ENCODE measurements around the gene TMEM72.
"Not testable (repeated sequence)": the region's sequence is repeated elsewhere in the genome, so short reads cannot be mapped to it uniquely, and the experiment has no call there.

Gene TMEM72

DNA sequence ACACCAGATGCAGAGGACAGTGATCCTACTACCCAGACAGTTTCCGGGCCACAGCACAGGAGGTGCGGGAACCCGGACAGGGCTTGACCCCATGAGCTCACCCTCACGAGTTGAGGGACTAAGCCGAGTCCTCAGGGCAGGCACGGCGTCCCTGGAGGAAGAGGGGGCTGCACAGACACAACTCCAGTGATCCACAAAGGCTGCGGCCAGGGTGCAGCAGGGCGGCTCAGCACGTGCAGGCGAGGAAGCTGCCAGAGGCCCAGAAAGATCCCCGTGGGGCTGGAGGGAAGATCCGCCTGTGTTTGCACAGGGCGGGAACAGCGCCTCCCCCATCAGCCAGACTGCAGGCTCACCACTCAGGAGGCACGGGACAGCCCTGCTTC, 45.9 kb upstream of the TMEM72 start:
- TF ChIP-seq, protein P1, sequence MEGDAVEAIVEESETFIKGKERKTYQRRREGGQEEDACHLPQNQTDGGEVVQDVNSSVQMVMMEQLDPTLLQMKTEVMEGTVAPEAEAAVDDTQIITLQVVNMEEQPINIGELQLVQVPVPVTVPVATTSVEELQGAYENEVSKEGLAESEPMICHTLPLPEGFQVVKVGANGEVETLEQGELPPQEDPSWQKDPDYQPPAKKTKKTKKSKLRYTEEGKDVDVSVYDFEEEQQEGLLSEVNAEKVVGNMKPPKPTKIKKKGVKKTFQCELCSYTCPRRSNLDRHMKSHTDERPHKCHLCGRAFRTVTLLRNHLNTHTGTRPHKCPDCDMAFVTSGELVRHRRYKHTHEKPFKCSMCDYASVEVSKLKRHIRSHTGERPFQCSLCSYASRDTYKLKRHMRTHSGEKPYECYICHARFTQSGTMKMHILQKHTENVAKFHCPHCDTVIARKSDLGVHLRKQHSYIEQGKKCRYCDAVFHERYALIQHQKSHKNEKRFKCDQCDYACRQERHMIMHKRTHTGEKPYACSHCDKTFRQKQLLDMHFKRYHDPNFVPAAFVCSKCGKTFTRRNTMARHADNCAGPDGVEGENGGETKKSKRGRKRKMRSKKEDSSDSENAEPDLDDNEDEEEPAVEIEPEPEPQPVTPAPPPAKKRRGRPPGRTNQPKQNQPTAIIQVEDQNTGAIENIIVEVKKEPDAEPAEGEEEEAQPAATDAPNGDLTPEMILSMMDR (conservative IDR thresholded peaks at IDR 0.05; ENCODE audit: low read length) = no peak
- no peak for TF ChIP-seq EZH2phosphoT487 (IDR thresholded peaks at IDR 0.05; ENCODE audit: borderline replicate concordance)
- Histone ChIP-seq H3K9ac (ENCODE audit: low read depth, low read length, poor library complexity, severe bottlenecking) (no peak overlapping the region), H3K4me2 (ENCODE audit: low read depth, low read length, poor library complexity, severe bottlenecking) (peak overlapping the region; percentile 56), H3K4me3 (ENCODE audit: low read length, poor library complexity, severe bottlenecking) (peak overlapping the region; percentile 42), H2AFZ (ENCODE audit: low read length) (peak overlapping the region; percentile 75), H3F3A (ENCODE audit: low read depth) (no peaks in the 10 kb centered on the region), H3K9me2 (replicated peaks; ENCODE audit: low read depth, low read length) (no peaks in the 10 kb centered on the region), H3K36me3 (ENCODE audit: insufficient read depth, low read length) (no peaks in the 10 kb centered on the region), H3K9me3 (ENCODE audit: insufficient read depth, low read depth, low read length) (no peaks in the 10 kb centered on the region), H3K4me1 (ENCODE audit: insufficient read depth, low read length, poor library complexity, severe bottlenecking) (peaks cover 4% of the 10 kb centered on the region), H4K20me1 (ENCODE audit: insufficient read depth, low read length, poor library complexity, severe bottlenecking) (no peaks in the 10 kb centered on the region), H3K27me3 (ENCODE audit: insufficient read depth, low read length, poor library complexity, severe bottlenecking) (no peaks in the 10 kb centered on the region), H3K79me2 (ENCODE audit: insufficient read depth, low read length) (no peaks in the 10 kb centered on the region)

DNA sequence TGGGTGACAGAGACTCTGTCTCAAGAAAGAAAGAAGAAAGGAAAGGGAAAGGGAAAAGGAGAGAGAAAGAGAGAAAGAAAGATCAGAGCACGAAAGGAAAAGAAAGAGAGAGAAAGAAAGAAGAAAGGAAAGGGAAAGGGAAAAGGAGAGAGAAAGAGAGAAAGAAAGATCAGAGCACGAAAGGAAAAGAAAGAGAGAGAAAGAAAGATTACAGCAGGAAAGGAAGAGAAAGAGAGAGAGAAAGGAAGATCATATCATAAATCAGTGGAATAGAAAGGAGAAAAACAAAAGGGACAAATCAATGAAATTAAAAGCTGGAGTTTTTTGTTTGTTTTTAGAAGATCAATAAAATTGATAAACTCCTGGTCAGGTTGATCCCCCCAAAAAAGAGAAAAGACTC, 44.8 kb upstream of the TMEM72 start:
- H3K36me3 ChIP-seq (ENCODE audit: insufficient read depth, low read length); H3K9me2 ChIP-seq (replicated peaks; ENCODE audit: low read depth, low read length); H3K27me3 ChIP-seq (ENCODE audit: insufficient read depth, low read length, poor library complexity, severe bottlenecking); H3K9ac ChIP-seq (ENCODE audit: low read depth, low read length, poor library complexity, severe bottlenecking); H3K79me2 ChIP-seq (ENCODE audit: insufficient read depth, low read length); H2AFZ ChIP-seq (ENCODE audit: low read length); H3K4me2 ChIP-seq (ENCODE audit: low read depth, low read length, poor library complexity, severe bottlenecking); H3K4me1 ChIP-seq (ENCODE audit: insufficient read depth, low read length, poor library complexity, severe bottlenecking); H3K9me3 ChIP-seq (ENCODE audit: insufficient read depth, low read depth, low read length); H3K4me3 ChIP-seq (ENCODE audit: low read length, poor library complexity, severe bottlenecking); H3F3A ChIP-seq (ENCODE audit: low read depth); H4K20me1 ChIP-seq (ENCODE audit: insufficient read depth, low read length, poor library complexity, severe bottlenecking): not testable (repeated sequence)

DNA sequence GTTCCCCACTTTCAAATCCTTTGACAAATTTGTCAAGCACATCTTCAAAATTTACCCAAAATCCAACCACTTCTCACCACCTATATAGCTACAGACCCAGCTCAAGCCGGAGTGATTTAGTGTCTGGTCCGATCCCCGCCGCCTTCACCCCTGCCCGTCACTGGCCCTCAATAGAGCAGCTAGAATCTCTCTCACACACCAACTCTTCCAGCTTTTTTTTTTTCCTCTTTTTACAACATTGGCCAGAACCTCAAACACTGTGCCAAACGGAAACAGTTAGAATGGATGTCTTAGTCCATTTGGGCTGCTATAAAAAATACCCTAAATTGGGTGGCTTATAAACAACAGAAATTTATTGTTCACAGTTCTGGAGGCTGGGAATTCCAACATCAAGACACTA, 41.1 kb upstream of the TMEM72 start:
- TF ChIP-seq EZH2phosphoT487 (IDR thresholded peaks at IDR 0.05; ENCODE audit: borderline replicate concordance) = no peak
- TF ChIP-seq, protein P1 (conservative IDR thresholded peaks at IDR 0.05; ENCODE audit: low read length) = no peak
- Histone ChIP-seq H4K20me1 (ENCODE audit: insufficient read depth, low read length, poor library complexity, severe bottlenecking) (no peaks in the 10 kb centered on the region), H2AFZ (ENCODE audit: low read length) (no peak overlapping the region), H3K9ac (ENCODE audit: low read depth, low read length, poor library complexity, severe bottlenecking) (no peak overlapping the region), H3K79me2 (ENCODE audit: insufficient read depth, low read length) (no peaks in the 10 kb centered on the region), H3K9me3 (ENCODE audit: insufficient read depth, low read depth, low read length) (no peaks in the 10 kb centered on the region), H3K9me2 (replicated peaks; ENCODE audit: low read depth, low read length) (no peaks in the 10 kb centered on the region), H3F3A (ENCODE audit: low read depth) (no peaks in the 10 kb centered on the region), H3K4me1 (ENCODE audit: insufficient read depth, low read length, poor library complexity, severe bottlenecking) (no peaks in the 10 kb centered on the region), H3K4me3 (ENCODE audit: low read length, poor library complexity, severe bottlenecking) (no peak overlapping the region), H3K4me2 (ENCODE audit: low read depth, low read length, poor library complexity, severe bottlenecking) (no peak overlapping the region), H3K36me3 (ENCODE audit: insufficient read depth, low read length) (no peaks in the 10 kb centered on the region), H3K27me3 (ENCODE audit: insufficient read depth, low read length, poor library complexity, severe bottlenecking) (no peaks in the 10 kb centered on the region)

DNA sequence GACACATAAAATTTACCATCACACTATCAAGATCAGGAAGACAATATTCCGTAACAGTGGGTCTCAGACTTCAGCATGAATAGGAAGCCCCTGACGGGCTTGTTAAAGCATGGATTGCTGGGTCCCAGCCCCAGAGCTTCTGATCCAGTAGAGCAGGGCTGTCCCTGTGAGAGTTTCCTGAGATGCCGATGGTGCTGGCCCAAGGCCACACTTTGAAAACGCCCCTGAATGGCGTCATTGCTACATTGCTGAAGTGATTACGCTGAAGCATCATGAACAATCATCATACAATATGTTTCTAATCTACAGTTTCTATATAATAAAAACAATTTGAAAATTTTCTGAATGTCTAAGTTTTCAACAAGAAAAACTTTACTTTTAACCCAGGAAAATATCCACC, 38.0 kb upstream of the TMEM72 start:
- Histone ChIP-seq H3K9me2 (replicated peaks; ENCODE audit: low read depth, low read length) (no peaks in the 10 kb centered on the region), H3K9me3 (ENCODE audit: insufficient read depth, low read depth, low read length) (no peaks in the 10 kb centered on the region), H3F3A (ENCODE audit: low read depth) (no peaks in the 10 kb centered on the region), H3K79me2 (ENCODE audit: insufficient read depth, low read length) (no peaks in the 10 kb centered on the region), H3K27me3 (ENCODE audit: insufficient read depth, low read length, poor library complexity, severe bottlenecking) (no peaks in the 10 kb centered on the region), H4K20me1 (ENCODE audit: insufficient read depth, low read length, poor library complexity, severe bottlenecking) (no peaks in the 10 kb centered on the region), H3K4me2 (ENCODE audit: low read depth, low read length, poor library complexity, severe bottlenecking) (no peak overlapping the region), H3K4me1 (ENCODE audit: insufficient read depth, low read length, poor library complexity, severe bottlenecking) (no peaks in the 10 kb centered on the region), H3K36me3 (ENCODE audit: insufficient read depth, low read length) (no peaks in the 10 kb centered on the region), H3K4me3 (ENCODE audit: low read length, poor library complexity, severe bottlenecking) (no peak overlapping the region), H3K9ac (ENCODE audit: low read depth, low read length, poor library complexity, severe bottlenecking) (no peak overlapping the region), H2AFZ (ENCODE audit: low read length) (no peak overlapping the region)
- TF ChIP-seq, protein P1 (conservative IDR thresholded peaks at IDR 0.05; ENCODE audit: low read length) = no peak
- no peak for TF ChIP-seq EZH2phosphoT487 (IDR thresholded peaks at IDR 0.05; ENCODE audit: borderline replicate concordance)
